ENCODE results near the gene MAGOH. TPM values are rescaled to one million over a fixed set of nuclear protein-coding genes. Genes with fewer than 3 reads are reported as not detected.
"Not testable (repeated sequence)": the region's sequence is repeated elsewhere in the genome, so short reads cannot be mapped to it uniquely, and the experiment has no call there.

Gene MAGOH
- total and polyA plus RNA-seq, 8 donors = 2.9 to 105 (median 52.3) TPM

- DNase-seq = no peak
- Histone ChIP-seq H3K36me3 (no peaks in the 10 kb centered on the region), H3K9me3 (no peaks in the 10 kb centered on the region), H3K4me1 (peaks cover 4 to 26% (median 12%) of the 10 kb centered on the region in 4 donors), H3K27ac (no peak overlapping the region), H3K27me3 (no peaks in the 10 kb centered on the region), H3K4me3 (no peak overlapping the region)
- 81 to 90% (median 82%) methylated on average over 4 of the region's 4 CpGs for WGBS, 5 donors
- intact Hi-C loops (cut with DNase I; ENCODE audit: low total_unique reads) = loop anchor here (10.0 kb wide), 1 partner anchor 273 kb away; no protein-coding TSS in a partner anchor
- no peak for TF ChIP-seq POLR2A (IDR thresholded peaks at IDR 0.05)
- TF ChIP-seq EP300 (IDR thresholded peaks at IDR 0.05) = no peak
- no peak for TF ChIP-seq CTCF (IDR thresholded peaks at IDR 0.05)
- no peak for TF ChIP-seq POLR2AphosphoS5 (IDR thresholded peaks at IDR 0.05)
These were observed 50.2 kb downstream of the MAGOH start for GRCh38 chr1:53188099-53188498.

GRCh38 chr1:53187401-53187800 is 50.9 kb downstream of the MAGOH start:
- intact Hi-C loops (cut with DNase I; ENCODE audit: low total_unique reads) = loop anchor here (10.0 kb wide), 1 partner anchor 273 kb away; no protein-coding TSS in a partner anchor
- no peaks in the 10 kb centered on the region for H3K9me3 ChIP-seq
- 81 to 95% (median 90%) methylated on average over 1 of the region's 1 CpG for WGBS, 5 donors
- no peak for DNase-seq
- H3K4me1 ChIP-seq = peaks cover 11 to 33% (median 19%) of the 10 kb centered on the region in 4 donors
- H3K36me3 ChIP-seq = no peaks in the 10 kb centered on the region
- no peaks in the 10 kb centered on the region for H3K27me3 ChIP-seq
- H3K4me3 ChIP-seq = no peak overlapping the region
- H3K27ac ChIP-seq = no peak overlapping the region
- TF ChIP-seq EP300 (IDR thresholded peaks at IDR 0.05) (no peak), POLR2AphosphoS5 (IDR thresholded peaks at IDR 0.05) (no peak), POLR2A (IDR thresholded peaks at IDR 0.05) (no peak), CTCF (IDR thresholded peaks at IDR 0.05) (no peak)

GRCh38 chr1:53186533-53186932 is 51.8 kb downstream of the MAGOH start:
- H3K27ac ChIP-seq = no peak overlapping the region
- no peak for DNase-seq
- WGBS, 5 donors = 70 to 89% (median 75%) methylated on average over 3 of the region's 3 CpGs
- H3K9me3 ChIP-seq = no peaks in the 10 kb centered on the region
- no peaks in the 10 kb centered on the region for H3K27me3 ChIP-seq
- no peak overlapping the region for H3K4me3 ChIP-seq
- TF ChIP-seq POLR2AphosphoS5 (IDR thresholded peaks at IDR 0.05) (no peak), CTCF (IDR thresholded peaks at IDR 0.05) (no peak), POLR2A (IDR thresholded peaks at IDR 0.05) (no peak), EP300 (IDR thresholded peaks at IDR 0.05) (no peak)
- intact Hi-C loops (cut with DNase I; ENCODE audit: low total_unique reads) = loop anchor here (10.0 kb wide), 1 partner anchor 272 kb away; no protein-coding TSS in a partner anchor
- H3K4me1 ChIP-seq = peaks cover 16 to 41% (median 25%) of the 10 kb centered on the region in 4 donors
- no peaks in the 10 kb centered on the region for H3K36me3 ChIP-seq

GRCh38 chr1:53185955-53186297 is 52.4 kb downstream of the MAGOH start:
- H3K4me1 ChIP-seq = peaks cover 16 to 41% (median 25%) of the 10 kb centered on the region in 4 donors
- not testable (repeated sequence) for H3K27me3 ChIP-seq, DNase-seq, H3K4me3 ChIP-seq, H3K9me3 ChIP-seq, H3K36me3 ChIP-seq, H3K27ac ChIP-seq
- 61 to 85% (median 69%) methylated on average over 2 of the region's 2 CpGs for WGBS, 5 donors
- intact Hi-C loops (cut with DNase I; ENCODE audit: low total_unique reads) = loop anchor here (10.0 kb wide), 1 partner anchor 271 kb away; no protein-coding TSS in a partner anchor

Data from stomach (tissue), 9 donors.